ENCODE measurements around the gene BCL2A1. TPM values are rescaled to one million over a fixed set of nuclear protein-coding genes. Genes with fewer than 3 reads are reported as not detected.

BCL2A1 gene
- total and polyA plus RNA-seq, 2 of the 4 experiments (the other 2 are of a cell fraction): 2.3 to 4.5 TPM

DNA sequence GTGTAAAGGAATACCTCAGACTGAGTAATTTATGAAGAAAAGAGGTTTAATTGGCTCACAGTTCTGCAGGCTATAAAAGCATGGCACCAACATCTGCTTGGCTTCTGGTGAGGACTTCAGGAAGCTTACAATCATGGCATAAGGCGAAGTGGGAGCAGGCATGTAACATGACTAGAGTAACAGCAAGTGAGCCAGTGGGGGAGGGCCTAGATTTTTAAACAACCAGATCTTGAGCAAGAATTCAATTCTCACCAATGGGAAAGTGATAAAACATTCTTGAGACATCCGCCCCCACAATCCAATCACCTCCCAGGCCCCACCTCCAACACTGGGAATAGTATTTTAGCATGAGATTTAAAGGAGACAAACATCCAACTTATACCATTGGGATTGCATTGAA lies 44.2 kb upstream of the BCL2A1 start:
- no peaks in the 10 kb centered on the region for H3K79me1 ChIP-seq (ENCODE audit: low read depth in 1 of 2, low read length in 2 of 2)
- no peak overlapping the region for H2AK5ac ChIP-seq (ENCODE audit: low read depth, low read length)
- no peak overlapping the region for H3K56ac ChIP-seq (ENCODE audit: extremely low read depth, insufficient read depth, low read length)
- ChIA-PET POLR2A (ENCODE audit: unreplicated experiment) (no interaction called here), CTCF (no interaction called here)
- no peaks in the 10 kb centered on the region for H3K36me3 ChIP-seq (ENCODE audit: control insufficient read depth, insufficient read depth, low read length)
- BruUV-seq (replicated peaks): no TSS peak
- no peak for ATAC-seq (ENCODE audit: low read depth)
- H3K4me1 ChIP-seq (ENCODE audit: control insufficient read depth, insufficient read depth, low read length): peaks cover 3% of the 10 kb centered on the region
- in situ Hi-C loops (cut with MboI; ENCODE audit: low sequenced_read_pairs): no loop called here
- no peak overlapping the region for H4K5ac ChIP-seq (ENCODE audit: low read depth, low read length)
- peaks cover 2% of the 10 kb centered on the region; the same call in 1 of the 2 replicates for H3K9me3 ChIP-seq (ENCODE audit: control insufficient read depth, insufficient read depth, low read length)
- no peak overlapping the region for H2BK15ac ChIP-seq (ENCODE audit: low read depth, low read length)
- peaks cover 3% of the 10 kb centered on the region; the same call in 1 of the 2 replicates for H3K9me1 ChIP-seq (ENCODE audit: insufficient read depth, low read length)
- no peak overlapping the region for H2AK9ac ChIP-seq (replicated peaks; ENCODE audit: low read depth, low read length, poor library complexity)
- no peak overlapping the region for H3K18ac ChIP-seq (ENCODE audit: low read depth, low read length)
- no peak overlapping the region for H3K9ac ChIP-seq (ENCODE audit: low read depth, low read length)
- no peak overlapping the region for H4K91ac ChIP-seq (ENCODE audit: insufficient read depth, low read depth, low read length)
- H3K14ac ChIP-seq (replicated peaks; ENCODE audit: low read depth, low read length): no peak overlapping the region
- no CpG with 5 or more reads among the region's 2 CpGs for WGBS, 2 experiments (ENCODE audit: extremely low coverage in 2 of 2, insufficient read length in 1 of 2)
- intact Hi-C loops (cut with micrococcal nuclease): no loop called here
- DNase-seq: no peak
- H3K4ac ChIP-seq (ENCODE audit: low read depth, low read length): no peak overlapping the region
- H2BK5ac ChIP-seq (ENCODE audit: low read depth, low read length, poor library complexity, severe bottlenecking): no peak overlapping the region
- no peak overlapping the region for H3K23ac ChIP-seq (ENCODE audit: low read depth, low read length)
- no peak overlapping the region for H3K27ac ChIP-seq (ENCODE audit: insufficient read depth, low read length)
- H3K4me2 ChIP-seq (ENCODE audit: low read depth, low read length): no peak overlapping the region
- TF ChIP-seq RCOR1 (IDR thresholded peaks at IDR 0.05; ENCODE audit: insufficient replicate concordance, low read length) (no peak), CEBPB (IDR thresholded peaks at IDR 0.05; ENCODE audit: low read depth, low read length) (no peak), RFX5 (IDR thresholded peaks at IDR 0.05; ENCODE audit: low read depth, low read length) (no peak), BHLHE40 (IDR thresholded peaks at IDR 0.05; ENCODE audit: low read depth, low read length) (no peak), RAD21 (IDR thresholded peaks at IDR 0.05; ENCODE audit: low read length) (no peak), MAZ (IDR thresholded peaks at IDR 0.05; ENCODE audit: borderline replicate concordance, low read depth, low read length) (no peak), NFE2L2 (IDR thresholded peaks at IDR 0.05; ENCODE audit: low read depth, low read length) (no peak), FOS (IDR thresholded peaks at IDR 0.05; ENCODE audit: low read depth, low read length) (no peak)
- TF ChIP-seq, protein P1, sequence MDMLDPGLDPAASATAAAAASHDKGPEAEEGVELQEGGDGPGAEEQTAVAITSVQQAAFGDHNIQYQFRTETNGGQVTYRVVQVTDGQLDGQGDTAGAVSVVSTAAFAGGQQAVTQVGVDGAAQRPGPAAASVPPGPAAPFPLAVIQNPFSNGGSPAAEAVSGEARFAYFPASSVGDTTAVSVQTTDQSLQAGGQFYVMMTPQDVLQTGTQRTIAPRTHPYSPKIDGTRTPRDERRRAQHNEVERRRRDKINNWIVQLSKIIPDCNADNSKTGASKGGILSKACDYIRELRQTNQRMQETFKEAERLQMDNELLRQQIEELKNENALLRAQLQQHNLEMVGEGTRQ (IDR thresholded peaks at IDR 0.05; ENCODE audit: low read depth, low read length): no peak
- TF ChIP-seq, protein P2, sequence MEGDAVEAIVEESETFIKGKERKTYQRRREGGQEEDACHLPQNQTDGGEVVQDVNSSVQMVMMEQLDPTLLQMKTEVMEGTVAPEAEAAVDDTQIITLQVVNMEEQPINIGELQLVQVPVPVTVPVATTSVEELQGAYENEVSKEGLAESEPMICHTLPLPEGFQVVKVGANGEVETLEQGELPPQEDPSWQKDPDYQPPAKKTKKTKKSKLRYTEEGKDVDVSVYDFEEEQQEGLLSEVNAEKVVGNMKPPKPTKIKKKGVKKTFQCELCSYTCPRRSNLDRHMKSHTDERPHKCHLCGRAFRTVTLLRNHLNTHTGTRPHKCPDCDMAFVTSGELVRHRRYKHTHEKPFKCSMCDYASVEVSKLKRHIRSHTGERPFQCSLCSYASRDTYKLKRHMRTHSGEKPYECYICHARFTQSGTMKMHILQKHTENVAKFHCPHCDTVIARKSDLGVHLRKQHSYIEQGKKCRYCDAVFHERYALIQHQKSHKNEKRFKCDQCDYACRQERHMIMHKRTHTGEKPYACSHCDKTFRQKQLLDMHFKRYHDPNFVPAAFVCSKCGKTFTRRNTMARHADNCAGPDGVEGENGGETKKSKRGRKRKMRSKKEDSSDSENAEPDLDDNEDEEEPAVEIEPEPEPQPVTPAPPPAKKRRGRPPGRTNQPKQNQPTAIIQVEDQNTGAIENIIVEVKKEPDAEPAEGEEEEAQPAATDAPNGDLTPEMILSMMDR (conservative IDR thresholded peaks at IDR 0.05; ENCODE audit: low read depth, low read length): no peak
- TF ChIP-seq, protein P3, sequence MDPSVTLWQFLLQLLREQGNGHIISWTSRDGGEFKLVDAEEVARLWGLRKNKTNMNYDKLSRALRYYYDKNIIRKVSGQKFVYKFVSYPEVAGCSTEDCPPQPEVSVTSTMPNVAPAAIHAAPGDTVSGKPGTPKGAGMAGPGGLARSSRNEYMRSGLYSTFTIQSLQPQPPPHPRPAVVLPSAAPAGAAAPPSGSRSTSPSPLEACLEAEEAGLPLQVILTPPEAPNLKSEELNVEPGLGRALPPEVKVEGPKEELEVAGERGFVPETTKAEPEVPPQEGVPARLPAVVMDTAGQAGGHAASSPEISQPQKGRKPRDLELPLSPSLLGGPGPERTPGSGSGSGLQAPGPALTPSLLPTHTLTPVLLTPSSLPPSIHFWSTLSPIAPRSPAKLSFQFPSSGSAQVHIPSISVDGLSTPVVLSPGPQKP (IDR thresholded peaks at IDR 0.05; ENCODE audit: borderline replicate concordance, low read depth, low read length): no peak
- dilution Hi-C loops (cut with HindIII; ENCODE audit: low sequenced_read_pairs, unreplicated experiment): no loop called here
- H2BK20ac ChIP-seq (ENCODE audit: low read depth, low read length): no peak overlapping the region
- no peak overlapping the region for H4K8ac ChIP-seq (ENCODE audit: low read depth in 2 of 2, low read length in 2 of 2)
- no peak overlapping the region for H3K4me3 ChIP-seq (ENCODE audit: insufficient read depth, low read depth, low read length)
- no peak overlapping the region for H2AFZ ChIP-seq (replicated peaks; ENCODE audit: low read length, poor library complexity)
- H2BK120ac ChIP-seq (ENCODE audit: low read depth, low read length): no peak overlapping the region
- H3K27me3 ChIP-seq (ENCODE audit: control insufficient read depth, insufficient read depth, low read length): no peaks in the 10 kb centered on the region
- no peaks in the 10 kb centered on the region for H4K20me1 ChIP-seq (ENCODE audit: insufficient read depth, low read length)

Data from IMR-90 (cell line).